ENCODE data around the gene CDK2AP2. TPM values are rescaled to one million over a fixed set of nuclear protein-coding genes. Genes with fewer than 3 reads are reported as not detected.

The CDK2AP2 gene
- total RNA-seq, 4 donors from 2014 or later, result 2.1 to 28.7 (median 6.9) TPM

GRCh38 chr11:67495234-67496005 is 12.5 kb downstream of the CDK2AP2 start:
- H3K27ac ChIP-seq, result no peak overlapping the region
- H3K36me3 ChIP-seq, result no peaks in the 10 kb centered on the region
- intact Hi-C loops (cut with DNase I; ENCODE audit: low total_unique reads), result no loop called here
- H3K4me1 ChIP-seq, result no peaks in the 10 kb centered on the region
- DNase-seq, result no peak
- no peak overlapping the region for H3K4me3 ChIP-seq
- no peaks in the 10 kb centered on the region for H3K27me3 ChIP-seq
- H3K9me3 ChIP-seq, result no peaks in the 10 kb centered on the region
- no peak for TF ChIP-seq POLR2A (IDR thresholded peaks at IDR 0.05)
- TF ChIP-seq, protein P1, sequence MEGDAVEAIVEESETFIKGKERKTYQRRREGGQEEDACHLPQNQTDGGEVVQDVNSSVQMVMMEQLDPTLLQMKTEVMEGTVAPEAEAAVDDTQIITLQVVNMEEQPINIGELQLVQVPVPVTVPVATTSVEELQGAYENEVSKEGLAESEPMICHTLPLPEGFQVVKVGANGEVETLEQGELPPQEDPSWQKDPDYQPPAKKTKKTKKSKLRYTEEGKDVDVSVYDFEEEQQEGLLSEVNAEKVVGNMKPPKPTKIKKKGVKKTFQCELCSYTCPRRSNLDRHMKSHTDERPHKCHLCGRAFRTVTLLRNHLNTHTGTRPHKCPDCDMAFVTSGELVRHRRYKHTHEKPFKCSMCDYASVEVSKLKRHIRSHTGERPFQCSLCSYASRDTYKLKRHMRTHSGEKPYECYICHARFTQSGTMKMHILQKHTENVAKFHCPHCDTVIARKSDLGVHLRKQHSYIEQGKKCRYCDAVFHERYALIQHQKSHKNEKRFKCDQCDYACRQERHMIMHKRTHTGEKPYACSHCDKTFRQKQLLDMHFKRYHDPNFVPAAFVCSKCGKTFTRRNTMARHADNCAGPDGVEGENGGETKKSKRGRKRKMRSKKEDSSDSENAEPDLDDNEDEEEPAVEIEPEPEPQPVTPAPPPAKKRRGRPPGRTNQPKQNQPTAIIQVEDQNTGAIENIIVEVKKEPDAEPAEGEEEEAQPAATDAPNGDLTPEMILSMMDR (IDR thresholded peaks at IDR 0.05), result no peak

GRCh38 chr11:67494371-67495233 is 13.4 kb downstream of the CDK2AP2 start:
- no peaks in the 10 kb centered on the region for H3K9me3 ChIP-seq
- no peaks in the 10 kb centered on the region for H3K36me3 ChIP-seq
- TF ChIP-seq POLR2A (IDR thresholded peaks at IDR 0.05), result no peak
- TF ChIP-seq, protein P1 (IDR thresholded peaks at IDR 0.05), result no peak
- intact Hi-C loops (cut with DNase I; ENCODE audit: low total_unique reads), result no loop called here
- no peak for DNase-seq
- no peak overlapping the region for H3K27ac ChIP-seq
- no peaks in the 10 kb centered on the region for H3K4me1 ChIP-seq
- H3K4me3 ChIP-seq, result no peak overlapping the region
- H3K27me3 ChIP-seq, result no peaks in the 10 kb centered on the region

- intact Hi-C loops (cut with DNase I; ENCODE audit: low total_unique reads), result no loop called here
- DNase-seq, result no peak
- Histone ChIP-seq H3K36me3 (no peaks in the 10 kb centered on the region), H3K27ac (no peak overlapping the region), H3K27me3 (no peaks in the 10 kb centered on the region), H3K4me3 (no peak overlapping the region), H3K4me1 (no peaks in the 10 kb centered on the region), H3K9me3 (no peaks in the 10 kb centered on the region)
- TF ChIP-seq, protein P1 (IDR thresholded peaks at IDR 0.05), result no peak
- TF ChIP-seq POLR2A (IDR thresholded peaks at IDR 0.05), result no peak
These were observed 14.2 kb downstream of the CDK2AP2 start for GRCh38 chr11:67493548-67494370.

DNA sequence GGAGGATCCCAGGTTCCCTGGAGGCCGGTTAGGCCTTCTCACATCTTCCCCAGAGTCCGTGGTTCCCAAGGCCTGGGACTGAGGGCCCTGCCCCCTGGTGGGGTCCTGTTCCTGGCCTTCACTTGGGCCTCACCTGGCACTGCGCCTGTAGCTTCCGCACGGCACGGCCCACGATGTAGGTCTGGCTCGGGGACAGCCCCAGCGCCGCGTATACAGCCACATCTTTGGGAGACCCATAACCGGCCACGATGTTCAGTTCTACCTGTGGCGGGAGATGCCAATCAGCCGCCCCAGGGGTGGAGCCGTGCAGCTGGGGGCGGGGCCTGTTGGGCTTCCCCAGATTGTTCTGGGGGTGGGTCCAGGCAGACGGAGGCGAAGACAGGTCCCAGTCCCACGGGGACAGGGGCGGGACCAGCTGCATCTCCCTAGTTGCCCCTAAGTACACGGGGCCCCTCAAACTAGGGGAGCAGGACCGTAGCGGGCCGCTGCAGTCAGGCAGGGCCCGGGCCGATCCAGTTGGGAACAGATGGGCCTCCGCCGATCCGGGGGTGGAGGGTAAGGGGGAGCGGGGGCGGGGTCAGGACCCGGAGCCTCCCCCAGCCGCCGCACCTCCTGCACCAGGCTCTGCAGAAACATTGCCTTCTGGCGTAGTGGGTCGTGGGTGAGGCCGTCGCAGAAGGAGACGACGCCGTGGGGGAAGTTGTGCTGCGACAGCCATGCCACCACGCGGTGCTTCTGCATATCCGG is 15.0 kb downstream of the CDK2AP2 start:
- TF ChIP-seq, protein P1 (IDR thresholded peaks at IDR 0.05), result no peak
- no peak for TF ChIP-seq POLR2A (IDR thresholded peaks at IDR 0.05)
- Histone ChIP-seq H3K36me3 (no peaks in the 10 kb centered on the region), H3K4me1 (no peaks in the 10 kb centered on the region), H3K4me3 (no peak overlapping the region), H3K9me3 (no peaks in the 10 kb centered on the region), H3K27ac (no peak overlapping the region), H3K27me3 (no peaks in the 10 kb centered on the region)
- intact Hi-C loops (cut with DNase I; ENCODE audit: low total_unique reads), result no loop called here
- DNase-seq, result no peak
